GM19025 (cell line): ENCODE data around the gene IRF3.

Source experiments
- ATAC-seq: cut with Tn5 transposase; IDR thresholded peaks from one replicate; pipeline ENCODE4 v1.9.1; 2021; ENCODE audit warnings: mild to moderate bottlenecking, low read depth, moderate library complexity; ENCODE audit not compliant: unreplicated experiment

Gene IRF3

GRCh38 chr19:49676136-49676783, 10.6 kb upstream of the IRF3 start:
- ATAC-seq: peak; percentile 12

- ATAC-seq: no peak
Observed at GRCh38 chr19:49672131-49672919, 6.7 kb upstream of the IRF3 start.

GRCh38 chr19:49669516-49669915, 3.9 kb upstream of the IRF3 start:
- no peak for ATAC-seq

GRCh38 chr19:49667473-49667872, 1.8 kb upstream of the IRF3 start:
- ATAC-seq: no peak

- ATAC-seq: peak; percentile 3
Observed at GRCh38 chr19:49666120-49666444, 425 bp upstream of the IRF3 start.

- ATAC-seq: no peak
Observed at GRCh38 chr19:49665036-49665350, 664 bp downstream of the IRF3 start.

- ATAC-seq: peak; percentile 33
Observed at GRCh38 chr19:49664171-49665035, 1.3 kb downstream of the IRF3 start.

- no peak for ATAC-seq
Observed at GRCh38 chr19:49663224-49663623, 2.4 kb downstream of the IRF3 start.

- no peak for ATAC-seq
Observed at GRCh38 chr19:49662011-49662410, 3.6 kb downstream of the IRF3 start.

- ATAC-seq: no peak
Observed at GRCh38 chr19:49660338-49660961, 5.2 kb downstream of the IRF3 start.

GRCh38 chr19:49658566-49659442, 6.9 kb downstream of the IRF3 start:
- ATAC-seq: no peak

- ATAC-seq: no peak
Observed at GRCh38 chr19:49658139-49658517, 7.5 kb downstream of the IRF3 start.

GRCh38 chr19:49657493-49658138, 8.0 kb downstream of the IRF3 start:
- ATAC-seq: no peak

- ATAC-seq: no peak
Observed at GRCh38 chr19:49656456-49657109, 9.1 kb downstream of the IRF3 start.

GRCh38 chr19:49655570-49656455, 9.8 kb downstream of the IRF3 start:
- ATAC-seq: no peak

- ATAC-seq: no peak
Observed at GRCh38 chr19:49654581-49654980, 11.1 kb downstream of the IRF3 start.

- no peak for ATAC-seq
Observed at GRCh38 chr19:49653466-49653806, 12.2 kb downstream of the IRF3 start.
